ENCODE measurements around the gene ZDHHC11B.
A peak's percentile ranks its signal among the peaks of the same experiment; 100 is the strongest.
"Not testable (repeated sequence)": the region's sequence is repeated elsewhere in the genome, so short reads cannot be mapped to it uniquely, and the experiment has no call there.

The ZDHHC11B gene, protein sequence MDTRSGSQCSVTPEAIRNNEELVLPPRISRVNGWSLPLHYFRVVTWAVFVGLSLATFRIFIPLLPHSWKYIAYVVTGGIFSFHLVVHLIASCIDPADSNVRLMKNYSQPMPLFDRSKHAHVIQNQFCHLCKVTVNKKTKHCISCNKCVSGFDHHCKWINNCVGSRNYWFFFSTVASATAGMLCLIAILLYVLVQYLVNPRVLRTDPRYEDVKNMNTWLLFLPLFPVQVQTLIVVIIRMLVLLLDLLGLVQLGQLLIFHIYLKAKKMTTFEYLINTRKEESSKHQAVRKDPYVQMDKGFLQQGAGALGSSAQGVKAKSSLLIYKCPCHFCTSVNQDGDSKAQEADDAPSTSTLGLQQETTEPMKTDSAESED

DNA sequence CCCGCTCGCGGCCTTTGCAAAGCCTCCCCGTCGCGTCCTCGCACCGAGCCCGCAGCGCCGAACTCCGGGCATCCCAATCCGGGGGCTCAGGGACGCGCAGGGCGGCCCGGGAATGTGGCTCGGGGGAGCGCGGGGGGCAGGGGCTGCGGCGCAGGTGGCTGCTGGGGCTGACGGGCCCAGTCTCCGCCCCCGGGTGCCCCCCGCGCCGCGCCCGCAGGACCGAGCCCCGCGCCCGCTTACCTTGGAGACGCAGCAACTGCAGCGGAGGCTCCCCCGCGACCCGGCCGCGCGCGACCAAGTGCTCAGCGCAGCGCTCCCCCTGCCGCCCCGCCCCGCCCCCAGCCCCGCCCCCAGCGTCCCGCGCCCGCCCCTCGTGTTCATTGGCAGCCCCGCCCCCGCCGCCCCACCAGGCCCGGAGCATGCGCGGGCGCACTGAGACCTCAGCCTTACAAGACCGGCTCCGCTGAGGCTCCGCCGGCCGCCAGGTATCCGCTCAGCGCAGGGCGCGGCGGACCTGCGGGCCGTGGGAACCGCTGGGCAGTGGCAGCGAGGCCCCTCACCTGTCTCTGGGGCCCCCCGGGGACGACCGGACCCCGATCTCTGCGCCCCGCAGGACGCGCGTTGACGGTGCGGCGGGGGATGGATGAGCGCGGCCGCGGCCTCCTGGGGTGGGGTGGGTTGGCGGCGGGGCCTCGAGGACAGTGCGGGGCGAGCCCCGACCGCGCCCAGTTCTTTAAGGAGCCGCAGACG lies at the start of gene ZDHHC11B:
Gene ZDHHC11B (minus strand): TSS at position 302 of the 750 bp plus-strand sequence. CDS start 17,810 bp downstream, outside the sequence.
- Histone ChIP-seq H3K4me3 (ENCODE audit: low read depth in 1 of 2, low read length in 2 of 2) (peak within 1 kb of the TSS; percentile 52 to 66), H3K9ac (ENCODE audit: low read depth in 1 of 2, low read length in 2 of 2) (peak within 1 kb of the TSS; percentile 10 to 57)
- H3K4me1 ChIP-seq (ENCODE audit: control insufficient read depth in 1 of 2, insufficient read depth in 2 of 2, low read length in 2 of 2); H3K9me3 ChIP-seq (ENCODE audit: control insufficient read depth in 1 of 2, low read length in 2 of 2); H3K36me3 ChIP-seq (ENCODE audit: control insufficient read depth in 1 of 2, insufficient read depth in 2 of 2, low read length in 2 of 2); H3K27me3 ChIP-seq (ENCODE audit: control insufficient read depth in 1 of 2, insufficient read depth in 2 of 2, low read length in 2 of 2); H3K27ac ChIP-seq (ENCODE audit: low read depth, low read length): not testable (repeated sequence)

DNA sequence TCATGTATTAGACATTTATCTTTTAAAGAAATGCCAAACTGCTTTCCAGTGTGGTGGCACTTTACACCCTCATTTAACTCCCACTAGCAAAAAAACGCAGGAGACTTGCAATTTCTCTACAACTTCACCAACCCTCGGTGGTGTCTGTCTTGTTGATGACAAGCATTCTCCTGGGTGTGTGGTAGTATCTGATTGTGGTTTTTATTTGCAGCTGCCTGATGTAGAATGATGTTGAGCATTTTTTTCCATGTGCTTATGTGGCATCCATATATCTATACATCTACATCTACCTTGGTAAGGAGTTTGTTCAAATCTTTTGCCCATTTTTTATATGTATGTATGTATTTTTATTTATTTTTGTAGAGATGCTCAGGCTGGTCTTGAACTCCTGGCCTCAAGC lies 49.5 kb upstream of the ZDHHC11B start:
- H3K27me3 ChIP-seq (ENCODE audit: control insufficient read depth in 1 of 2, insufficient read depth in 2 of 2, low read length in 2 of 2); H3K27ac ChIP-seq (ENCODE audit: low read depth, low read length): not testable (repeated sequence)

DNA sequence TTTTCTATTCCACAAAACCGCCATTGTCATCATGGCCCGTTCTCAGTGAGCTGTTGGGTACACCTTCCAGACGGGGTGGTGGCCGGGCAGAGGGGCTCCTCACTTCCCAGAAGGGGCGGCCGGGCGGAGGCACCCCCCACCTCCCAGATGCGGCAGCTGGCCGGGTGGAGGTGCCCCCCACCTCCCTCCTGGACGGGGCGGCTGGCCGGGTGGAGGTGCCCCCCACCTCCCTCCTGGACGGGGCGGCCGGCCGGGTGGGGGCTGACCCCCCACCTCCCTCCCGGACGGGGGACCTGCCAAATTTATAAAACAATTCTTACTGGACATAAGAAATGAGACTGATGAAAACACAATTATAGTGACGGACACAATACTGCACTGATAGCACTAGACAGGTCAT lies 43.7 kb upstream of the ZDHHC11B start:
- not testable (repeated sequence) for H3K27ac ChIP-seq (ENCODE audit: low read depth, low read length); H3K27me3 ChIP-seq (ENCODE audit: control insufficient read depth in 1 of 2, insufficient read depth in 2 of 2, low read length in 2 of 2); H3K36me3 ChIP-seq (ENCODE audit: control insufficient read depth in 1 of 2, insufficient read depth in 2 of 2, low read length in 2 of 2); H3K9ac ChIP-seq (ENCODE audit: low read depth in 1 of 2, low read length in 2 of 2); H3K4me3 ChIP-seq (ENCODE audit: low read depth in 1 of 2, low read length in 2 of 2); H3K4me1 ChIP-seq (ENCODE audit: control insufficient read depth in 1 of 2, insufficient read depth in 2 of 2, low read length in 2 of 2); H3K9me3 ChIP-seq (ENCODE audit: control insufficient read depth in 1 of 2, low read length in 2 of 2)

More for the DNA sequence above, 49.5 kb upstream of the ZDHHC11B start:
- H3K4me3 ChIP-seq (ENCODE audit: low read depth in 1 of 2, low read length in 2 of 2); H3K9me3 ChIP-seq (ENCODE audit: control insufficient read depth in 1 of 2, low read length in 2 of 2); H3K4me1 ChIP-seq (ENCODE audit: control insufficient read depth in 1 of 2, insufficient read depth in 2 of 2, low read length in 2 of 2); H3K9ac ChIP-seq (ENCODE audit: low read depth in 1 of 2, low read length in 2 of 2); H3K36me3 ChIP-seq (ENCODE audit: control insufficient read depth in 1 of 2, insufficient read depth in 2 of 2, low read length in 2 of 2): not testable (repeated sequence)

DNA sequence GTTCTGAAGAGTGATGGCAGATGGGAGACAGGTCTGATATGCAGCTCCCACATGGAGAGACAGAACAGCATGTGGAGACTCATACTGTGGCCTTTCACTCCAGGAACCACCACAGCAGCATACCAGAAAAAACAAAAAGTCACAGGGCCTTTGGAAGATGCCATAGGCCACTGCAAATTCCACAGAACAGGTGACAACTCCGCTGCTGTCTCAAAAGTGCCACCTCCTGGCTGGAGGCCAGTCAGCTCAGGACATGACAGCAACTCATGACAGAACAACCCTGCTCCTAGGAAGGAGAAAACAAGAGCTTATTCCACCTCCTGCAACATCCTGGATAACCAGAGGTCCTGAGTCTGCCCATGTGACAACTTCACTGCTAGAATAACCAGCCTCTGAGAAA lies 41.0 kb upstream of the ZDHHC11B start:
- H3K27ac ChIP-seq (ENCODE audit: low read depth, low read length), result not testable (repeated sequence)

DNA sequence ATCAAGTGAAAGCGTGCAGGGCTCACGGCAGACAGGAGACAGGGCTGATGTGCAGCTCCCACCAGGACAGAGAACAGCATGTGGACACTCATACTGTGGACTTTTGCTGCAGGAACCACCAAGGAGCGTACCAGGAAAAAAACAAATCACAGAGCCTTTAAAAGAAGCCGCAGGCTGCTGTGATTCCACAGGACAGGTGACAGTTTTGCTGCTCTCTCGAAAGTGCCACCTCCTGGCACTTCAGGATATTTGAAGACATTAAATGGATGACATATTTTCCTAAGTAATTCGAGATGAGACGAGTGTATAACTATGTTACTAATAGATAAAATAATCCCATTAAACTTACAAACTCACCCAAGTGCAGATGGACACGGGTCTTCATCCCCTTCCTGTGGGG lies 37.0 kb upstream of the ZDHHC11B start:
- Histone ChIP-seq H3K27ac (ENCODE audit: low read depth, low read length) (no peak overlapping the region), H3K9me3 (ENCODE audit: control insufficient read depth in 1 of 2, low read length in 2 of 2) (no peaks in the 10 kb centered on the region), H3K4me1 (ENCODE audit: control insufficient read depth in 1 of 2, insufficient read depth in 2 of 2, low read length in 2 of 2) (no peaks in the 10 kb centered on the region), H3K27me3 (ENCODE audit: control insufficient read depth in 1 of 2, insufficient read depth in 2 of 2, low read length in 2 of 2) (no peaks in the 10 kb centered on the region), H3K36me3 (ENCODE audit: control insufficient read depth in 1 of 2, insufficient read depth in 2 of 2, low read length in 2 of 2) (no peaks in the 10 kb centered on the region), H3K9ac (ENCODE audit: low read depth in 1 of 2, low read length in 2 of 2) (no peak overlapping the region), H3K4me3 (ENCODE audit: low read depth in 1 of 2, low read length in 2 of 2) (no peak overlapping the region)

More for the DNA sequence above, 41.0 kb upstream of the ZDHHC11B start:
- not testable (repeated sequence) for H3K4me1 ChIP-seq (ENCODE audit: control insufficient read depth in 1 of 2, insufficient read depth in 2 of 2, low read length in 2 of 2); H3K9me3 ChIP-seq (ENCODE audit: control insufficient read depth in 1 of 2, low read length in 2 of 2); H3K36me3 ChIP-seq (ENCODE audit: control insufficient read depth in 1 of 2, insufficient read depth in 2 of 2, low read length in 2 of 2); H3K27me3 ChIP-seq (ENCODE audit: control insufficient read depth in 1 of 2, insufficient read depth in 2 of 2, low read length in 2 of 2); H3K9ac ChIP-seq (ENCODE audit: low read depth in 1 of 2, low read length in 2 of 2); H3K4me3 ChIP-seq (ENCODE audit: low read depth in 1 of 2, low read length in 2 of 2)

DNA sequence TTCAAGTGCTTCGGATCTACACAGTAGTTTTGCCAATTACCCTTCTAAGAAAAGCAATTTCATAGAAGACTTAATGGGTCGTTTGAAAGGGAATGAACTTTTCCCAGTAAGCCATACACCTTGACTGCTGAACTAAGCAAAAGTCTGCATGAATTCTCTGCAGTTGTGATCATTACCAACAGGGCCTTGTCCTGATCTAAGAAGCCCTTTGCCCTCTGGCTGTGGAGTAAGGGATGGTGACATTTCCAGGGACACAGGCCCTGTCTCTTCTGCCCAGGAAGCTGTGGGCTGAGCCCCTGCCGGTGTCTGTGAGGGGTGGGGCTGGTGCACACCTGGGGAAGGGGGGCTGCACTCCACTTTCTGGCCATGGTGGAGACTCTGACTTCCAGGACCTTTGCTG lies 35.7 kb upstream of the ZDHHC11B start:
- H3K4me1 ChIP-seq (ENCODE audit: control insufficient read depth in 1 of 2, insufficient read depth in 2 of 2, low read length in 2 of 2), result no peaks in the 10 kb centered on the region
- H3K27ac ChIP-seq (ENCODE audit: low read depth, low read length), result no peak overlapping the region
- no peaks in the 10 kb centered on the region for H3K36me3 ChIP-seq (ENCODE audit: control insufficient read depth in 1 of 2, insufficient read depth in 2 of 2, low read length in 2 of 2)
- no peaks in the 10 kb centered on the region for H3K27me3 ChIP-seq (ENCODE audit: control insufficient read depth in 1 of 2, insufficient read depth in 2 of 2, low read length in 2 of 2)
- H3K9ac ChIP-seq (ENCODE audit: low read depth in 1 of 2, low read length in 2 of 2), result no peak overlapping the region
- H3K4me3 ChIP-seq (ENCODE audit: low read depth in 1 of 2, low read length in 2 of 2), result no peak overlapping the region
- no peaks in the 10 kb centered on the region for H3K9me3 ChIP-seq (ENCODE audit: control insufficient read depth in 1 of 2, low read length in 2 of 2)

DNA sequence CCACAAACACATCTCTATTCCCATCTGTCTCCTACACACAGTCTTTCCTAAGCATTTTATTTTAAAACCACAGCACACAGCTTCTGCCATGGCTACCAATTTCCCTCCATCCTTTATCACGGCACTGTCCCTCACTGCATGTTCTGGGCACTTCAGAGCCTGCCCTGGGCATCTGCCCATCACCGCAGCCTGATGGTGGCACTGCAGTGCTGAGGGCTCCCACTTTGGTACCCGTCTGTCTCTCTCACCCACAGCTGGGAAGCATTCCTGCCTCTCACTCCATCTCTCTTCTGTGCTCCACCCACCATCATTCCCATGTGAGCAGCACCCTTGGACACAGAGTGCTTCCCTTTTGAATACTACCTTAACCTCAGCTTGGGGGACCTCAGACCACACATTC lies 34.5 kb upstream of the ZDHHC11B start:
- Histone ChIP-seq H3K27me3 (ENCODE audit: control insufficient read depth in 1 of 2, insufficient read depth in 2 of 2, low read length in 2 of 2) (no peaks in the 10 kb centered on the region), H3K36me3 (ENCODE audit: control insufficient read depth in 1 of 2, insufficient read depth in 2 of 2, low read length in 2 of 2) (no peaks in the 10 kb centered on the region), H3K27ac (ENCODE audit: low read depth, low read length) (no peak overlapping the region), H3K4me1 (ENCODE audit: control insufficient read depth in 1 of 2, insufficient read depth in 2 of 2, low read length in 2 of 2) (no peaks in the 10 kb centered on the region), H3K4me3 (ENCODE audit: low read depth in 1 of 2, low read length in 2 of 2) (no peak overlapping the region), H3K9me3 (ENCODE audit: control insufficient read depth in 1 of 2, low read length in 2 of 2) (no peaks in the 10 kb centered on the region), H3K9ac (ENCODE audit: low read depth in 1 of 2, low read length in 2 of 2) (no peak overlapping the region)

DNA sequence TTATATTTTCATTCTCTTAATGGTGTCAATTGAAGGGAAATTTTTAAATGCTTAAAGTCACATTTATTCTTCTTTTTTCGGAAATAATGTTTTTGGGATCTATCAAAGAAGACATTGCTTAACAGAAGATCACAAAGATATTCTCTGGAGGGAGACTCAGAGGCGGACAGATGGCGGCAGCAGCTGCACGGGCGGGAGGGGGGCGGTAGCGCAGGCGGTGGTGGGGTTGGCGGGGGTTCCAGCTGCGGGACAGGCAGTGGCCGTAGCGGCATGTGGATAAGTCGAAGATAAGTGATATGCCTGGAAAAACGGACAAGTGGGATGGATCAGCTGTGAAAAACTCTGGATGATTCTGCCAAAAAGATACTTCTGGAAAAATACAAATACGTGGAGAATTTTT lies 31.6 kb upstream of the ZDHHC11B start:
- H3K27ac ChIP-seq (ENCODE audit: low read depth, low read length), result no peak overlapping the region
- H3K36me3 ChIP-seq (ENCODE audit: control insufficient read depth in 1 of 2, insufficient read depth in 2 of 2, low read length in 2 of 2), result no peaks in the 10 kb centered on the region
- H3K4me3 ChIP-seq (ENCODE audit: low read depth in 1 of 2, low read length in 2 of 2), result no peak overlapping the region
- H3K4me1 ChIP-seq (ENCODE audit: control insufficient read depth in 1 of 2, insufficient read depth in 2 of 2, low read length in 2 of 2), result no peaks in the 10 kb centered on the region
- no peak overlapping the region for H3K9ac ChIP-seq (ENCODE audit: low read depth in 1 of 2, low read length in 2 of 2)
- no peaks in the 10 kb centered on the region for H3K9me3 ChIP-seq (ENCODE audit: control insufficient read depth in 1 of 2, low read length in 2 of 2)
- no peaks in the 10 kb centered on the region for H3K27me3 ChIP-seq (ENCODE audit: control insufficient read depth in 1 of 2, insufficient read depth in 2 of 2, low read length in 2 of 2)

DNA sequence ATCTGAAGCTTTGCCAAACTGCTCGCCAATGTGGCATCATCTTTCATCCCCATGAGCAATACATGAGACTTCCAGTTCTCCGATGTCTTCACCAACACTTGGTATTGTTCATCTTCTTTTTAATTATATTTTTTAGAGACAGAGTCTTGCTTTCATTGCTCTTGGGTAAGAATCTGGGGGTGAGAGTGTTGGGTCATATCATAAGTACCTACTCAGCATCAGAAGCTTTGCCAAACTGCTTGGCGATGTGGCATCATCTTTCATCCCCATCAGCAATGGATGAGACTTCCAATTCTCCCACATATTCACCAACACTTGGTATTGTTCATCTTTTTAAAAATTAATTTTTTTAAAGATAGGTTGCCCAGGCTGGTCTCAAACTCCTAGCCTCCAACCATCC lies 30.9 kb upstream of the ZDHHC11B start:
- no peak overlapping the region for H3K9ac ChIP-seq (ENCODE audit: low read depth in 1 of 2, low read length in 2 of 2)
- no peak overlapping the region for H3K27ac ChIP-seq (ENCODE audit: low read depth, low read length)
- no peak overlapping the region for H3K4me3 ChIP-seq (ENCODE audit: low read depth in 1 of 2, low read length in 2 of 2)
- H3K36me3 ChIP-seq (ENCODE audit: control insufficient read depth in 1 of 2, insufficient read depth in 2 of 2, low read length in 2 of 2), result no peaks in the 10 kb centered on the region
- H3K27me3 ChIP-seq (ENCODE audit: control insufficient read depth in 1 of 2, insufficient read depth in 2 of 2, low read length in 2 of 2), result no peaks in the 10 kb centered on the region
- no peaks in the 10 kb centered on the region for H3K4me1 ChIP-seq (ENCODE audit: control insufficient read depth in 1 of 2, insufficient read depth in 2 of 2, low read length in 2 of 2)
- no peaks in the 10 kb centered on the region for H3K9me3 ChIP-seq (ENCODE audit: control insufficient read depth in 1 of 2, low read length in 2 of 2)

DNA sequence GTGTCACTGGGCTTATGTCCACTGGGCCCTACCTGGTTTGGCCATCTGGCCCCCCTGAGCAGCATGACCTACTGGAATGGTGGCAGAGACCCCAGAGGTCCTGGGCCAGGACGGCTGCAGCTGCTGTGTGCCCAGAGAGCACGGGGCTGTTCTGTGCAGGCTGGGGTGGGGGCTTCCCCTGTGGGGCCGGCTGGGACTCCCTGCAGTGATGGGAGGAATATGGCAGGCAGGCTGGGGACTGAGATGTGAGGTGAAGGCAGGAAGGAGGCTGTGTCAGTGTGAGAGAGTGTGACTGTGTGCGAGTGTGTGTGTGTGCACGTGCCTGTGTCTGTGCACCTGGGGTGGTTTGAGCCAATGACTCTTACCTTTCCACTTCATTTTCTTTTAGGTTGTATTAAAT lies 29.0 kb upstream of the ZDHHC11B start:
- not testable (repeated sequence) for H3K4me3 ChIP-seq (ENCODE audit: low read depth in 1 of 2, low read length in 2 of 2); H3K9me3 ChIP-seq (ENCODE audit: control insufficient read depth in 1 of 2, low read length in 2 of 2); H3K27ac ChIP-seq (ENCODE audit: low read depth, low read length); H3K27me3 ChIP-seq (ENCODE audit: control insufficient read depth in 1 of 2, insufficient read depth in 2 of 2, low read length in 2 of 2); H3K4me1 ChIP-seq (ENCODE audit: control insufficient read depth in 1 of 2, insufficient read depth in 2 of 2, low read length in 2 of 2); H3K36me3 ChIP-seq (ENCODE audit: control insufficient read depth in 1 of 2, insufficient read depth in 2 of 2, low read length in 2 of 2); H3K9ac ChIP-seq (ENCODE audit: low read depth in 1 of 2, low read length in 2 of 2)

Data from duodenal mucosa (tissue), 2 donors.